Activated CD4-positive, alpha-beta T cell treated with anti-CD3 and anti-CD28 coated beads, Interleukin-2, amount 50 U/mL, for 1 hour (primary cell): ENCODE results near the gene BHLHA9.
"Not testable (repeated sequence)": the region's sequence is repeated elsewhere in the genome, so short reads cannot be mapped to it uniquely, and the experiment has no call there.

ENCODE experiments used
- DNase-seq: peaks from one replicate; pipeline ENCODE4 v3.0.0-alpha.2; 2020

BHLHA9 gene

GRCh38 chr17:1270210-1271029 lies at the start of gene BHLHA9:
BHLHA9 (plus strand) TSS chr17:1270444; CDS start chr17:1270564, 120 bp downstream.
- DNase-seq: no peak

- no peak for DNase-seq
These were observed 49.0 kb upstream of the BHLHA9 start for GRCh38 chr17:1221209-1221608.

GRCh38 chr17:1222321-1222720 lies 47.9 kb upstream of the BHLHA9 start:
- DNase-seq: no peak

- DNase-seq: no peak
These were observed 46.6 kb upstream of the BHLHA9 start for GRCh38 chr17:1223662-1224061.

DNA sequence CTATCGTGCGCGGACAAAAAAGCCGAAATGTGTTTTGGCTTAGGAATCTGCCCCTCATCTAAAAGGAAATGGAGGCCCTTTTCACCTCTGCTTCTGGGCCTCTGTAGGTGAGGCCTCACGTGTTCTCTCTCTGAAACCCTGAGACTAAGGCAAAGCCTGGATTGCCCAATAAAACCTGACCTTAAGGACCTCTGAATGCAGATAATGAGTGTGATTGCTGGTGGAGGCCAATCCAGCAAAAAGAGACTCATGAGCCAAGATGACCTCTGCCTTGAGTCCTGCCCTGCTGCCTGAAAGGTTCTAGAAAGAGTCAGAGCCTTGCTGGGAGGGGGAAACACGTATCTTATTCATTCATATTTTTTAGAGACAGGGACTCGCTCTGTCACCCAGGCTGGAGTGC lies 45.9 kb upstream of the BHLHA9 start:
- no peak for DNase-seq

DNA sequence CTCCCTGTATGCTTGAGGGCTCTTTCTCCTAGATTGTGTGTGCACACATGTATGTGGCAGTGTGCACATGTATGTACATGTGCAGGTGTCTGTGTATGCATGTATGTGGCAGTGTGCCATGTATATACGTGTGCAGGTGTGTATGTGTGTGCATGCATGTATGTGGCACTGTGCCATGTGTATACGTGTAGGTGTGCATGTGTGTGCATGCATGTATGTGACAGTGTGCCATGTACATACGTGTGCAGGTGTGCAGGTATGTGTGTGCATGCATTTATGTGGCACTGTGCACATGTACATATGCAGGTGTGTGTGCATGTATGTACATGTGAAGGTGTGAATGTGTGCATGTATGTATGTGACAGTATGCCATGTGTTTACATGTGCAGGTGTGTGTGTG lies 43.9 kb upstream of the BHLHA9 start:
- DNase-seq: no peak

DNA sequence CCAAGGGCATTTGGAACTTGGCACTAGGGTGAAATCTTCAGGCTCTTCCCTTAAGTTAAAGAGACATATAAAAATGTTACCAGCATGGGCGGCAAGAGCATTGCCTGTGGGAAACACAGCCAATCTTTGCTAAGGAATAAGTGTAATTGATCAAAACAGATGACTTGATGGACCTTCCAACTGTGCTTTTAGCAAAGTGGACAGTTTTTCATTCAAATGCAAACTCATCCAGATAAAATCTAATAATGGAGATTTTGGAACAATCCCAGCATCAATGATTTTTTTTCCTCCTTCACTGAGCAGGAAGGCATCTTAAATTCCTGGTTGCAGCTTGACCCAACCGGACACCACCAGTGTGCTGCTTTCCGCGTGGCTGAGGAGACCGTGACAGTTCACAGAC lies 42.9 kb upstream of the BHLHA9 start:
- no peak for DNase-seq

DNA sequence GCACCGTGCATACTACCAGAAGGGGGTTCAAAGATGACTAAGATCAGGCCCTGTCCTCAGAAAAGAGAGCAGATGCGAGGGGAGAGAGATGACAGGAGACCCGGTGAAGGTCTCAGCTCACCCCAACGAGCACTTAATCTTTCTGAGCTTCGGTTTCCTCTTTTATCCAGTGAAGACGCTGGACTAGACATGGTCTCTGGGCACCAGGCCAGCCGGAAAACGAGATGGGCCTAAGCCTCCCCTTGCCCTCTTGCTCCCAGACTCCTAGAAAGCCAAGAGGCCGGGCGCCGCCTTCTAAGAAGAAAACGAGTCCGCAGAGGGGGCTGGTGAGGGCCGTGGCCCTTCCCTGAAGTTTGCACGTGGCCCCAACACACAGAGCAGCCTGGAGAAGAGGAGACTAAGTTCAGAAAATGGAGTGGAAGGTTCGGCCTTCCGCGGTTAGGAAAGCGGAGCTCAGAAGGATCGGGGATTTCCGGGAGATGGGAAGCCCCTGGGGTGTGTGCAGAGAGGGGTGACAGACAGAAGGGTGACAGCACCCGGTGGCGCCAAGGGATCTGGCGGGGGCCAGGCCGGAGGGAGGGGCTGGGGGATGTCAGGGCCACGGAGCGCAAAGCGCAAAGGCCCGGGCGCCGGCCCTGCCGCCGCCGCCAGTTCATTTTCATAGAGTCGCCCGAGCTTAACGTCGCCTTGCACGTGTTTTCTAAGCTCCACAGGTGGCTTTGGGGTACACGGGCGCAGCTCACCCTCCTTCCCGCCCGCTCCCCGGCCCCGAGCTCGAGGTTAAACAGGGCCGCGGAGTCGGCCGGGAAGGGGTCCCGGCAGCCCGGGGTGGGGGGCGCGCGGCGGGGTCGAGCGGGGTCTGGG lies 42.1 kb upstream of the BHLHA9 start:
- DNase-seq: no peak

DNA sequence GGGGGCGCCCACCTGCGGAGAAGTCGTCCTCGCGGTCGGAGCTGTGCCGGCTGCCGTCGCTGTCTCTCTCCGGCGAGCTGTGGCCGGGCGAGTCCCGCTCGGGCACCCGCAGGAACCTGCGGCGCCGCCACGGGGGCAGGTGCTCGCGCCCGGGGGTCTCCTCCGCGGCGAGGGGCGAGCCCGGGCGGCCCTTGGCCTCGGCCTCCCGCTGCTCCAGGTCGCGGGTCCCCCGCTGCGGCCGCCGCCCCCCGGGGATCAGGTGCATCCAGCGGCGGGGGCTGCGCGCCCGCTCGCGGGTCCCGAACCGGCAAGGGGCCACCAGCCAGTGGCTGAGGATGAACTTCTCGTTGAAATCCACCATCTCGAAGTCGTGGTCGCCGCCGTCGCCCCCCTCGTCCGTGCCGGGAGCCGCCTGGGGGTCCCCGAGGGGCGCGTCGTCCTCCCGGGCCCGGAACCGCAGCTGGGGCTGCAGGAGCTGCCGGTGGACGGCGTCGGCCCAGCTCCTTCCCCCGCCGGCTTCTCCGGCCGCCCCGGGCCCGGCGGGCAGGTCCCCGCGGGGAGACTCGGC lies 41.4 kb upstream of the BHLHA9 start:
- DNase-seq: no peak

- peak; percentile 30 for DNase-seq
These were observed 40.8 kb upstream of the BHLHA9 start for GRCh38 chr17:1229349-1229899.

- no peak for DNase-seq
These were observed 40.2 kb upstream of the BHLHA9 start for GRCh38 chr17:1229900-1230501.

GRCh38 chr17:1231456-1231855 lies 38.8 kb upstream of the BHLHA9 start:
- no peak for DNase-seq

DNA sequence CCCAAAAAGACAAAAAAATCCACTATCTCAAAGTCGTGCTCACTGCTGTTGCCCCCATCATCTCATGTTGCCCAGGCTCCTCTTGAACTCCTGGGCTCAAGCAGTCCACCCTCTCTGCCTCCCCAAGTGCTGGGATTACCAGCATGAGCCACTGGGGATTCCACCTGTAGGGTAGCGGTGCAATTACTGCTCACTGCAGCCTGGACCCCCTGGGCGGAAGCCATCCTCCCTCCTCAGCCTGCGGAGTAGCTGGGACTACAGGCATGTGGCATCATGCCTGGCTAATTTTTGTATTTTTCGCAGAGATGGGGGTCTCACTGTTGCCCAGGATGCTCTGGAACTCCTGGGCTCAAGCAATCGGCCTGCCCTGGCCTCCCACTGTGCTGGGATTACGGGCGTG lies 37.9 kb upstream of the BHLHA9 start:
- DNase-seq: no peak

DNA sequence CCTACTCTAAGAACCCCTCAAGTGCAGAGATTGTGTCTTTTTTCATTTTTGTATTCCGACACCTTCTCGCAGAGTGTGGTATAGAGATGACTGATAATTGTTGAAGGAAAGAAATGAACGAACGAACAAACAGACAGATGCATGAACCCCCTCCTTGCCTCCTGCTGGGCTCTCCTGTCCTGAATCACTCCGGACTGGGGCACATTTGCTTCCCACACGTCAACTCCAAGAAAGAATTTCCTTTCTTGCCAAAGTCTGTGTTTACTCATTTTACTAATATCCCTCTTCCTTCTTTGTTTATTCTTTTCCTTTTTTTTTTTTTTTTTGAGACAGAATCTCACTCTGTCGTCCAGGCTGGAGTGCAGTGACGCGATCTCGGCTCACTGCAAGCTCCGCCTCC lies 37.5 kb upstream of the BHLHA9 start:
- DNase-seq: no peak

- DNase-seq: no peak
These were observed 35.8 kb upstream of the BHLHA9 start for GRCh38 chr17:1234455-1234854.

DNA sequence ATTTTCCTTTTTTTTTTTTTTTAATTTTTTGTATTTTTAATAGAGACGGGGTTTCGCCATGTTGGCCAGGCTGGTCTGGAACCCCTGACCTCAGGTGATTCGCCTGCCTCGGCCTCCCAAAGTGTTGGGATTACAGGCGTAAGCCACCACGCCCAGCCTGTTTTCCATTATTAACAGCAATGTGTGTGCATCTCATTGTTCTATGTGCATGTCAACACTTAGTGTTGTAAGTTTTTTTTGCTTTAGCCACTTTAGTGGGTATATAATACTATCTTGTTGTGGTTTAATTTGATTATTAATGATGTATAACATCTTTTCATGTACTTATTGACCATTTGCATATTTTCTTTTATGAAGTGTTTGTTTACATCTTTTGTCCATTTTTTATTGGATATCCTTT lies 32.8 kb upstream of the BHLHA9 start:
- no peak for DNase-seq

GRCh38 chr17:1239210-1239609 lies 31.0 kb upstream of the BHLHA9 start:
- no peak for DNase-seq

DNA sequence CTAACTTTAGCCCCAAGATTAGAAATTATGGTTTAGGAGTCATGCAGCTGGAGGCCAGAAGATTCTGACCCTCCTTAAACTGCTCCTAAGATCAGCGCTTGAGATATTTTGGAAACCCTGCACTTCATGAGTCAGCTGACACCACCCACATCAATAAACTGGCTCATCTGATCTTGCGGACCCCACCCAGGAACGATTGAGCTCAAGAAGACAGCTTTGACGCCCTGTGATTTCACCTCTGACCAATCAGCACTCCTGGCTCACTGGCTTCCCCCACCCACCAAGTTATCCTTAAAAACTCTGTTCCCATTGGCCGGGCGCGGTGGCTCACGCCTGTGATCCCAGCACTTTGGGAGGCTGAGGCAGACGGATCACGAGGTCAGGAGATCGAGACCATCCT lies 29.8 kb upstream of the BHLHA9 start:
- DNase-seq: not testable (repeated sequence)

DNA sequence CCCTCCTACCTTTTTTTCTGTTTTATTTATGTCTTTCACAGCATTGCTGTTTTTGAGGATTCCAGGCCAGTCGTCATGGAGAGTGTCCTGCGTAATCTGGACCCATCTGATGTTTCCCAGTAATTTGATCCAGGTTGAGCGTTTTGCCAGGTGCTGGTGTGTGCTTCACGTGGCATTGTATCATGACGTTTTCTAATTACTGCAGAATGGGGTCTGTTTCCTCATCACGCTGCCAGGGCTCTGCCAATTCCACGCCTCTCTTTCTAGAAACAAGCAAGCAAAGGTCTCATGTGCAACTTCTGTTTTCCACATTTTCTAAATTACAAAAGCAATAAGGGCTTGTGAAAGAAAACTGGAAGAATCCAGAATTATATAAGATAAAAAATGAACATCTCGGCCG lies 28.3 kb upstream of the BHLHA9 start:
- no peak for DNase-seq

DNA sequence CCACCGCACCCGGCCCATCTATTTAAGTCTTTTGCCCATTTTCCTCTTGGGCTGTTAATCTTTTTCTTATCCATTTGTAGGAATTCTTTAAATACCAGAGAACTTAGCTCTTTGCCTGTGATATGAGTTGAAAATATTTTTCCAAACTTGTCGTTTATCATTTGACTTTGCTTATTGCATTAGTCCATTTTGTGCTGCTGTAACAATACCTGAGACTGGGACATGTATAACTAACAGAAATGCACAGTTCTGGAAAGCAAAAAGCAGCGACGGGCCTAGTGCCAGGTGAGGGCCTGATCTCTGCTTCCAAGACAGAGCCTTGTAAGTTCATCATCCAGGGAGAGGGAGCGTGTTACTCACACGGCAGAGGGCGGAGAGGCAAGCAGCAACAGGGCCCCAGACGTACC lies 25.6 kb upstream of the BHLHA9 start:
- no peak for DNase-seq

- DNase-seq: no peak
These were observed 18.2 kb upstream of the BHLHA9 start for GRCh38 chr17:1251866-1252608.

- DNase-seq: no peak
These were observed 15.2 kb upstream of the BHLHA9 start for GRCh38 chr17:1255041-1255440.
